ENCODE results near the gene TTLL8.
"Not testable (repeated sequence)": the region's sequence is repeated elsewhere in the genome, so short reads cannot be mapped to it uniquely, and the experiment has no call there.

Gene TTLL8

DNA sequence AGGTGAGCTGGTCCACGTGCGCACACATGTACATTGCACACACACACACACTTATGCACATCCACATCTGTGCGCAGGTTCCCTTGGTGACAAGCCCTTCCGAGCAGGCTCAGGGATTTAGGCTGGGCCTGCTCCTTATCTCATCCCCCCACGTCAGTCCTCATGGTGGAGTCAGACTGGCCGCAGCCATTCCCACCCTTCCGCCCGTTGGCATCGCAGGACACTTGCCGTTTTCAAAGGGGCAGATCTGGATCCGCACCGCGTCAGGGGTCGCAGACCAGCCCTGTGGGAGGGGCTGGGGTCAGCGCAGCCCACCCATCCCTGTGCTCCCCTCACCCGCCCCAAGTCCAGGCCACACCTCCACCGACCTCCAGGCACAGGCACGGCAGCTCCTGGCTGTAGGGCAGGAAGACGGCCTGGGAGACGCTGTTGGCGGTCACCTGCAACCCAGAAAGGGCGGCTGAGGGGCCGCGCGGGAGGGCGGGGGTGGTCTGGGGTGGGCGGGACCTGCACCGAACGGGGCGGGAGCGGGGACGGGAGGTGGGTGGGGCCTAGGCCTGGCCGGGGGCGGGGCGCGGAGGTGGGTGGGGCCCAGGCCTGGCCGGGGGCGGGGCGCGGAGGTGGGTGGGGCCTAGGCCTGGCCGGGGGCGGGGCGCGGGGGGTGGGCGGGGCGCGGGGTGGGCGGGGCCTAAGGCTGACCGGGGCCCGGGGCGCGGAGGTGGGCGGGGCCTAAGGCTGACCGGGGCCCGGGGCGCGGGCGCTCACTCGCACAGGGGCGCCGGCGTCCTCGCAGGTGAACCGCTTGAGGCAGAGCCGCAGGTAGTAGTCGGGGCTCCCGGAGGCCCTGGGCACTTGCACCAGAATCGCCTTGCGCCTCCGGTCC is 58.8 kb downstream of the TTLL8 start:
- peak; percentile 38 for DNase-seq

DNA sequence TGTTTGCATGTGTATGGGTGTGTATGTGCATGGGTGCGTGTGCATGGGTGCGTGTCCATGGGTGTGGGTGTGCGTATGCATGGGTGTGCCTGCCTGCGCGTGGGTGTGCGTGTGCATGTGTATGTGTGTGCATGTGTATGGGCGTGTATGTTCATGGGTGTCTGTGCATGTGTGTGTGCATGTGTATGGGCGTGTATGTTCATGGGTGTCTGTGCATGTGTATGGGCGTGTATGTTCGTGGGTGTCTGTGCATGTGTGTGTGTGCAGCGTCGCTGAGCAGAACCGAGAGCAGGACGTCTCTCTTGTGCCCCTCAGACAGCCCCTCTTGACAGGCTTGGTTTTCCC is 59.4 kb downstream of the TTLL8 start:
- DNase-seq: no peak

DNA sequence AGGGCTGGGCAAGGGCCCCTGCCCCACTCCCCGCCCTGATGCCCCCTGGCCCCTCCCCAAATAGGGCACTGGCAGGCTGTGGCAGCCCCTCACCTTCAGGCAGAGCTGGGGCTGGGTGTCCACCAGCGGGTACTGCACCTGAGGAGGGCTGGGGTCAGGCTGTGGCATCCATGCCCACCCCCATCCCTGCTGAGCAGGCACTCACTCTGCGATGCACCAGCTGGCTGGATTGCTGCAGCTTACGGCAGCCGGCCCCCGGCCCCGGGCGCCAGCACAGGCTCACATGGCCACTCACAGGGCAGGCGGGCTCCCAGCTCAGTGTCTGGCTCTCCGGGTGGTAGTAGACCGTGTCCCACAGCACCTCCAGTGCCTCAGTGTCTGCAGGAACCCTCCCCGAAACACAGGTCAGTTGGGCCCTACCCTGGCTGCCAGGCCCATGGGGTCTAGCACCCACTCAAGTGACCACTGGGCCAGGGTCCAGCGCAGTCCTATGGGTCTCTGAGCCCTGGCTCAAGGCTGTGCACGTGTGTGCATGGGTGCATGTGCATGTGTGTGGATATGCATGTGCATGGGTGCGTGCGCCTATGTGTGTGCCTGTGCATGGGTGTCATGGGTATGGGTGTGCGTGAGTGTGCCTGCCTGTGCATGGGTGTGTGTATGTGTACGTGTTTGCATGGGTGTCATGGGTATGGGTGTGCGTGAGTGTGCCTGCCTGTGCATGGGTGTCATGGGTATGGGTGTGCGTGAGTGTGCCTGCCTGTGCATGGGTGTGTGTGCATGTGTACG is 60.0 kb downstream of the TTLL8 start:
- no peak for DNase-seq

DNA sequence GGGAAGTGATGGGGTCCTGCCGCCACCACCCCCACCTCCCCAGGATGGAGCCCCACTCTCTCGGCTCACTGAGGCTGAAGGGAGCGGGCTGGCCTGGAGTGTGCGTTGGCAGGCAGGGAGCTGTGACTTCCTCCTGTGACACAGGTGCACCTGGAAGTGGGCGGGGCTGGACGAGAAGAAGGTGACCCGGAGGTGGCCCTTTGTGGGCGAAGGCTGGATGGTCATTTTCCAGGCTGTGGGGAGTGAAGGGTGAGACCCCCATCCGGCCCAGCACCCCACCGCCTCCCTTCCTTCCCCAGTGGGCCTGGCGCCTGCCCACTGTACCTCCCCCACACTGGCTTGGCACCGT is 60.9 kb downstream of the TTLL8 start:
- peak; percentile 2 for DNase-seq

DNA sequence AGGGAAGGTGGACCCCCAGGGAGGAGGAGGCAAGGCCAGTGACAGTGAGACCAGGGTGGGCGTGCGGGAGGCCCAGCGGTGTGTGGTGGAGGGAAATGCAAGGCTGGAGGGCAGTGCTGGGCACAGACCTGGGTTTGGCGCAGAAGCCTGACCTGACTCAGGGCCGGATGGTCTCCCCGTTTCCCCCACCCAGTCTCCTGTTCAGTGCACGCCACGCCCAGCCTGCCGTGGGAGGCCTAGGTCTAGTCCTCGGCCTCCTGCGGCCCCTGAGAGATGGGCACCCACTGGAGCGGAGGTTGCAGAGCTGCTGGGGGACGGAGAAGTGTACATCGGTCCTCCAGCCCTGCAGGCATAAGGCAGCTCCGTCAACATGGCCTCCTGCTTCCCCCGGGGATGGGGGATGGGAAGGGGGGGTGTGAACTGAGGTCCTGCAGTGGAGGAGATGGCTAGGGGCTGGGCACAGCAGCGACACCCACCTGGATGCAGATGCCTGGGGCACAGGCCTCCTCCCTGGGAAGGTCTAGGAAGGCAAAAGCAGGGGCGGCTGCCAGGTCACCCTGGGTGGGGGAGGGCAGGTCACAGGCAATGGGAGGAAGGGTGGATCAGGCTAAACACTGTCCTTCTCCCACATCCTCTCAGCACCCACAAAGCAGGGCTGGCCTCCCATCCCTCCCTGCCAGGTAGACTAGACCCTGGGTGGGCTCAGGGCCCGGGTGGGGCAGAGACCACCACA is 61.4 kb downstream of the TTLL8 start:
- DNase-seq: peak; percentile 13

DNA sequence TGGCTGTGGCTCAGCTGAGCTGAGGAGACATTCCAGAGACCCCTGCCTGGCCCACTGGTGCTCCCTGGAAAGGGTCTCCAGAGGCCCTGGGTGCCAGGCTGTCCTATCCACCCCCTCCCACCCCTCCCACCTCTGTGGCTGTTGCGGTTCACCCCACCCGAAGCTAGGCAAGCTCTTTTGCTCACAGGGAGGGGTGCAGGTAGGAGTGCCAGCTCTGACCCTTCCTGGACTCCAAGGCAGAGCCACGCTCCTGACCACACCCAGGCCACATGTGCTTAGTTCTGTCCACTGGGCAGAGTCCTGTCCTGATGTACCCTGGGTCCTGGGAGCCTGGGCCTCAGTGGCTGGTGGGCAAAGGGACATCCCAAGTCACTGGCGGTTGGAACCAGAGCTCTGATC is 62.0 kb downstream of the TTLL8 start:
- DNase-seq: peak; percentile 6

DNA sequence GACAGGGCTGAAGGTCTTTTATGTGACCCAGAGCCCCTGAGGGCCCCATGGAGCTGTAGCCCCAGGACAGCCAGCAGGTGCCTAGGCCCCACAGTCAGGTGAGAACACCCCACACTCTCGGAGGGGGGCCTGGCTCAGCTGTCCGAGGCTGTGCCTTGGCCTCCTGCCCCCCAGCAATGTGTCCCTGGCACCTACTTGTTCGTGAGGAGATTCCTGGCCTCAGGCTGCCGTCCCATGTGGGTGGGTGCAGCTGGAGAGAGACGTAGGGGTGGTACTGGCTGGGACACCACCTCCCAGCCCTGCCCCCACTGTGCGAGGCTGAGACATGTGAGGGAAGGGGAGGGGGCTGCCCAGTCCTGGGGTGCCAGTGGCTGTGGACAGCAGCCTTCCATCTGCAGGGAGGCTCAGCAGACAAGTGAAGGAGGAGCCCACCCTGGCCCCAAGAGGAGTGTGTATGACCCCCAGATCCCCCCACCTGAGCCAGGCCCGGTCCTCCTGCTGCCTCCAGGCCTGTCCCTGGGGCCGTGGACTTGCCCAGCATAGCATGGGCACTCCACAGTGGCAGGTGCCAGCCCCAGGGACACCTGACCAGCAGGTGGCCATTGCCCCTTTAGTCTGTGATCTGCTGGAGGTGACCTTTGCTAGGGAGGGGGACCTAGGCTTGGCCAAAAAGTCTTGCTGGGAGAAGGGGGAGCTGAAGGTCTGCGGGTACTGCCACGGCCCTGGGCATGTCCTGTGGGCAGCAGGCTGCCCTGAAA is 62.6 kb downstream of the TTLL8 start:
- DNase-seq: peak; percentile 11

DNA sequence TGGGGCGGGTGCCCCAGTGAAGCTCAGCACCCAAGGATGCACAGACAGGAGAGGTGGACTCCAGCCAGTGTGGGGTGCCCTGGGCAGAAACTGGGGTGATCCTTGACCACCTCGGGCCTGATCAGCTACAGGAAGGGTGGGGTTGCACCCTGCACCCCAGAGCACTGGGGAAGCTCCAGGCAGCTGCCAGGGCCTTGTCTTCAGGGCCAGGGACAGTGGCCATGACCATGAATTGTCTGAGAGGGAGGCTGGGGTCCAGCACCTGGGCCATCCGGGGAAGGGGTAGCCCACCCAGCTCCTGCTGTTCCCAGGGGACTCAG is 63.1 kb downstream of the TTLL8 start:
- no peak for DNase-seq

DNA sequence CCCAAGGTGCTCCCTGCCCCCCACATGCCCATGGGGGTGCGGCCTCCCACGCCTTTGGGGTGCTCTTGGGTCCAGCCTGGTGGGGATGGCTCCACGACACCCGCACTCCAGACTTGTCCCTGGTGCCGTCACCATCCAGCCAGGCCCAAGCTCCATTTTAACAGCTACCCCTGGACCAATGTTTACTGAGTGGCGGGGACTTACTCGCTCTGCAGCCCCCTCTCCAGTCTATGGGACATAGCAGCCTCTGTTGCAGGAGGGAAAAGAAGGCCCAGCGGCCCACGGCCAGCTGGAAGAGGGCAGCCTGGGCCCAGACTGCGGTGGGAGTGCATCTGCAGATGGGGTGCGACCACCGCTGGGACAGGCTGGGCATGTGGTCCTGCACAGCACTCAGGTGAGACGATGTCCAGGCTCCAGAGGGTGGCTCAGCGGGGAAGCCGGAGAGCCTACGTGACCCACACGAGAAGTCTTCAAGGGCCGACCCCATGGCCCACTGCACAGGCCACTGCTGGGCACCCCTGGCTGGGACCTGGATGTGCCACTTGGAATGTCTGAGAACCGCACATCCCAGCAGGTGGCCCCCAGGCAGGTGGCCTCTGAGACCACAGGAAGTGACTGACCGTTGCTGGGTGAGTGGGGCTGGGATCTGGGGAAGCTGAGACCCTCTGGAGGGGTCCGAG is 63.6 kb downstream of the TTLL8 start:
- DNase-seq: peak; percentile 2

DNA sequence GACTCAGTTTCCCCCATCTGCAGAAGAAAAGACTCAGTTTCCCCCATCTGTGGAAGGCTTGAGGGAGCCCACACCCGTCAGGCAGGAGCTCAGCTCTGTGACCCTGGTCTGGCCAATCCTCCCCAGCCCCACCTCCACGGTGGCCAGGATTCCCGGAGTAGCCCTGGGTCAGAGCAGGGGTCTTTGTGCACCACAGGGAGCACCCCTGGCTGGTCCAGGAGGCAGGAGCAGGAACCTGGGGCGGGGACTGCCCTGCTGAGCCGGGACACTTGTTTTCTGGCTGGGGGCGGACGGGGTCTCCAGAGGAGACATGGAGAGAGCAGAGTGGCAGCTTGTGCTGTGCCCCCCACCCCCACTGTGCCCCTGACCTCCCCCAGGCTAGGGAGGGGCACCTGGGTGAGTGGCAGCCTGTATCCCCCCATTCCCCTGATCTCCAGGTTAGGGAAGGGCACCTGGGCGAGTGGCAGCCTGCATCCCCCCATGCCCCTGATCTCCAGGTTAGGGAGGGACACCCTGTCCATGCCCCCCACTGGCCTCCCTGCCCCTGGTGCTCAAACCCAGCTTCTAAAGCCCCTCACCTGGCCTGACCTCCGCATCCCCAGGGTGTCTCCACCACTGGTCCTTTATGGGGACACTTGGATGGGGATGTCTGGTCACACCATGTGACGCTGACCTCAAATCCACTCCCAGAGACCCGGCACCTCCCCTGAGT is 64.3 kb downstream of the TTLL8 start:
- DNase-seq: peak; percentile 3

DNA sequence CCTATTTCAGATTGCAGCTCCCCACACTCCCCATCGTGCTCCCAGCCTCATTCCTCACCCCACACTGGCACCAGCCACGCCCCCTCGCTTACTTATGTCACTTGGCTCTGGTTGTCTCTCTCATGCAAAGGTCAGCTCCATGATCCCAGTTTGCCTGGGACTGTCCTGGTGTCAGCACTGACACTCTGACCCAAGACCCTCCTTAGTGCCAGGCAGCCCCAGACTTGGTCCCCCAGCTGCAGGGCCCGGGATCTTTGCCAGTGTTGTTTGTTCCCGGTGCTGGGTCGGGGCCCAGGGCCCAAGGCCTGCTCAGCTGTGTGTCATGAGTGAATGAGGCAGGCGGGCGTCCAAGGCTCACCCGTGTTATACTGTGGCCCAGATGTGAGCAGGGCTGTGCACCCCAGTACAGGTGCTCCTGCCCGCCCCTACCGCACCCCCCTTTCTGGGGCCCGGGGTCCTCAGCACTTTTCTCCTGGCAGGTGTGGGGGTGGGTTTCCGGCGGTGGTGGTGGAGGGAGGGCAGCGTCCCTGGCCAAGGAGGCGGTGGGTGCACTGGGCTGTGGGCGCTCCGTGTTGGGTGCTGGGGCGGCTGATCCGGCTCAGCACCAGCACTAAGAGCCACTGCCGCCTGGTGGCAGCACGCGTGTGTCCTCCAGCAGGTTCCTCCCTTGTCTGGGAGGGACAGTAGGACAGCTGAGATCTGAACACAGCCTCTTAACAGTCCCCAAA is 65.0 kb downstream of the TTLL8 start:
- peak; percentile 74 for DNase-seq

DNA sequence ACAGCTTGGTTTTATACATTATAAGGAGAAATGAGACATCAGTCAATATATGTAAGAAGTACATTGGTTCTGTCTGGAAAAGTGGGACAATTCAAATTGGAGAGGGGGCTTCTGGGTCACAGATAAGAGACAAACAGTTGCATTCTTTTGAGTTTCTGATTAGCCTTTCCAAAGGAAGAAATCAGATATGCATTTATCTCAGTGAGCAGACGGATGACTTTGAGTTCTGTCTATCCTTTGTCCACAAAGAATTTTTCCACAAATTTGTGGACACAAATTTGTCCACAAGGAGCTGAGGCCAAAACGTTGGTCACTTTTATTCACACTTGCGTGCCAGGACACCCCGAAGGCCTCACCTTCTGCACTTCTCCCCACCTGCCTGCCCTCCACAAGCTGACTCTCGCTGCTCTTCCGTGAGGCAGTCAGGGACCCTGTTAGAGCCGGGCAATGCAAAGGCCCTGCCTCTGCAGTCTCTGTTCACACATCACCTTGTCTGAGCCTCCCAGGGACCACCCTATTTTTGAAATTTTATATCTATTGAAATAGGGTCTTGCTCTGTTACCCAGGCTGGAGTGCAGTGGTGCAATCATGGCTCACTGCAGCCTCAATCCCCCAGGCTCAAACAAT is 66.1 kb downstream of the TTLL8 start:
- DNase-seq: no peak

DNA sequence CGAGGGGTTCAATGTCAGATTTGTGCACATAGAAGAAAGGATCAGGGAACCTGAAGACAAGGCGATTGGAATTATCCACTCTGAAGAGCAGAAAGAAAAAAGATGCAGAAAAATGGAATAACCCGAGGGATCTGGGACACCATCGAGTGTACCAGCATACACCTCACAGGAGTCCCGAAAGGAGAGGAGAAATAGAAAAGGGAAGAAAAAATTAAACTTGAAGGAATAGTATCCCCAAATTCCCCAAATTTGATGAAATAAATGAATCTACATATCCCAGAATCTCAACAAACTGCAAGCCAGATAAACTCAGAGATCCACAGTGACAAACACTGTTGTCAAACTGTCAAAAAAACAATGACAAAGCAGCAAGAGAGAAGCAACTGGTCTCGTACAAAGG is 66.9 kb downstream of the TTLL8 start:
- DNase-seq: no peak

DNA sequence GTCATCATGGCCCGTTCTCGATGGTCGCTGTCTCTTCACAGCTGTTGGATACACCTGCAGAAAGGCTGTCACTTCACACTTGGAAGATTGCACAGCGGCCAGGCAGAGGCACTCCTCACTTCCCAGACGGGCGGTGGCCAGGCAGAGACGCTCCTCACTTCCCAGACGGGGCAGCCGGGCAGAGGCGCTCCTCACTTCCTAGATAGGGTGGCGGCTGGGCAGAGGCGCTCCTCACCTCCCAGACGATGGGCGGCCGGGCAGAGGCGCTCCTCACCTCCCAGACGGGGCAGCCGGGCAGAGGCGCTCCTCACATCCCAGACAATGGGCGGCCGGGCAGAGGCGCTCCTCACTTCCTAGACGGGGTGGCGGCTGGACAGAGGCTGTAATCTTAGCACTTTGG is 68.3 kb downstream of the TTLL8 start:
- DNase-seq: not testable (repeated sequence)

DNA sequence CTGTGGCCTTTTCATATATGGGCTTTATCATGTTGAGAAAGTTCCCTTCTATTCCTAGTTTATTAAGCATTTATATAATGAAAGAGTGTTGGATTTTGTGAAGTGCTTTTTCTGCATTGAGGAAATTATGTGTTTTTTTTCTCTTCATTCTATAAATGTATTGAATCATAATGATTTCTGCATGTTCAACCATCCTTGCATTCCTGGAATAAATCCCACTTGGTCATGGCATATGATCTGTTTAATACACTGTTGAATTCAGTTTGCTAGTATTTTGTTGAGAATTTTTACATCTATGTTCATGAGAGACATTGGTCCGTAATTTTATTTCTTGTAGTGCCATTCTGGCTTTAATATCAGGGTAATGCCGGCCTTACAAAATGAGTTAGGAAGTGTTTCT is 71.8 kb downstream of the TTLL8 start:
- no peak for DNase-seq

DNA sequence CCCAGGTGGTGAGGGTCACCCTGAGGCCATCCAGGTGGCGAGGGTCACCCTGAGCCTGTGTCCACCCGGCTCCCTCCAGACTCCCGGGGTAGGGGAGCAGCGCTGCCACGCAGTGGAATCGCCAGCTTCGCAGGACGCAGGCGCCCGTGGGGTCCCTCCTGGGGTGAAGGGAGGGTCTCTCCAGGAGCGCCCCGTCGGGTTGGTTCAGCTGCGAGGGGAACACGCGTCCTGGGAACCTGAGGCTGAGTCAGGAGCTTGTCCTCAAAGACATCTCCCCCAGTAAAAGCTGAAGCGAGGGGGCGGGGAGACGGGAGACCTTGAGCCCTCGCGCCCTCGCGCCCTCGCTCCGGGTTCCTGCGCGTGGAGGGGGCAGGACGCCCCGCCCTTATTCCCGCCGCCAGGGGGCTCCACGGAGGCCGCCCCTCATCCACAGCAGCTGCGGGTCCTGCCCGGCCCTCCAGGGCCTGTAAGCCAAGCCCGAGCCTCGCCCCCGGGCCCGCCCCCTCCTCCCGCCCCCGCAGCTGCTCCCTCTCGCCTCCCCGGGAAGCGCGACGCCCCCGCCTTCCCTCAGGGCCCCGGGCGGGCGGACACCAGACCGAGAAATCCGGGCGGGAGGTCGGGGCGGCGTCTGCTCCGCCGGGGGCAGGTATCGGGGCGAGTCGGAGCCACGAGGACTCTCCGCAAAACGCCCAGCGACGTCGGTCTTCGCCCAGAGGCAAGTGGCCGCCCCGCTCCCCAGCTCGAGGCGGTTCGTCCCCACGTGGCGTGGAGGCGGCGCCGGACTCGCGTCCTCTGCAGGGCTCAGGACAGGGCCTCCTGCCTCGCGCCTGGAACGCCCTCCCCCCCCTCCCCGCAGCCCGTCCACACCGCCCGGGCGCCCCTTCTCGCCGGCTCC is 74.7 kb downstream of the TTLL8 start:
- DNase-seq: peak; percentile 6

DNA sequence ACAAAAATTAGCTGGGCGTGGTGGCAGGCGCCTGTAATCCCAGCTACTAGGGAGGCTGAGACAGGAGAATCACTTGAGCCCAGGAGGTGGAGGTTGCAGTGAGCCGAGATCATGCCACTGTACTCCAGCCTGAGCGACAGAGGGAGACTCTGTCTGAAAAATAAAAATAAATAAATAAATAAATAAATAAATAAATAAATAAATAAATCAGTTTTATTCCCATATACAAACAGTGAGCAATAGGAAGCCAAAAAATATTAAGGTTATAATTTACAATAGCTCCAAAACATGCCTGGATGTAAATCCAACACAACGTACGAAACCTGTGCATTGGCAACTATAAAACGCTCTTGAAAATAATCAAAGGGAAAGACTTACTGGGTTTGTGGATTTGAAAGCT is 76.3 kb downstream of the TTLL8 start:
- DNase-seq: not testable (repeated sequence)

DNA sequence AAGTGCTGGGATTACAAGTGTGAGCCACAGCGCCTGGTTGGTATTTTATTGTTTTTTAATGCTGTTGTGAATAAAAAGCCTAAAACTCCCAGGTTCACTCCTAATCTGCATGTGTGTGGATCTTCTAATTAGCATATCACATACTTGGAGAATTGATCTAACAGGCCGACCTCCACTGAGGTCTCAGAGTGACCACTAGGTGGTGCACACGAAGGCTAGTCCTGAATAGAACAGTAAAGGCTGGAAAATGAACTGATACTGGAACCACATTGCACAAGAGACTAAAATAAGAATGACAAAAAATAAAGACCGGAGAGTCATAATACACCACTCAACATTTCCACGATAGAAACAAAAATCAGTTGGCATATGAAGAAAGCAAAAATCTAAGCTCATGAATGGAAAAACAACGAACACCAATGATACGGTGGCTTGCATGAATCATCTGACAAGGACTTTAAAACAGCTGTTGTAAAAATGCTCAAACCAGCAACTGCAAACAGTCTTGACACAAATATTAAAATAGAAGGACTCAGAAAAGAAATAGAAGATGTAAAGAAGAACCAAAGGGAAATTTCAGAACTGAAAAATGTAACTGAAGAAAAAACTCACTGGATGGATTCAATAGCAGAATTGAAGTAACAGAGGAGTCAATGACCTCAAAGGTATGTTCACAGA is 78.4 kb downstream of the TTLL8 start:
- DNase-seq: peak; percentile 41

DNA sequence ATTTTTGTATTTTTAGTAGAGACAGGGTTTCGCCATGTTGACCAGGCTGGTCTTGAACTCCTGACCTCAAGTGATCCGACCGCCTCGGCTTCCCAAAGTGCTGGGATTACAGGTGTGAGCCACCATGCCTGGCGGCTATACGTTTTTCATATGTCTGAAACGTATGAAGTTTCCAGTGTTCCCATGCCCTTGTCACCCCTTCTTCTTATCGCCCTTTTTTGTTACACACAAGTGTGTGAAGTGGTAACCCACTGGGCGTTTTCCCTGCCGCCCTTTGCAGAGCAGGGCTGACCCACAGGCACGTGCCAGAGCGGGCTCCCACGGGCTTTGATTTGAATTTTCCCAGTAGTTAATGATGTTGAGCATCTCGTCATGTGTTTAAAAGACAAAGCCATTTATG is 80.5 kb downstream of the TTLL8 start:
- DNase-seq: no peak

Data from 8988T (cell line).